Measurements from ENCODE around the gene DDIT3.
"Not testable (repeated sequence)": the region's sequence is repeated elsewhere in the genome, so short reads cannot be mapped to it uniquely, and the experiment has no call there.

Gene DDIT3

GRCh38 chr12:57564178-57564740 lies 43.9 kb upstream of the DDIT3 start:
- Histone ChIP-seq H3K9me2 (replicated peaks; ENCODE audit: control insufficient read depth, low read length) (no peaks in the 10 kb centered on the region), H3K4me3 (ENCODE audit: low read length) (no peak overlapping the region)

GRCh38 chr12:57563358-57563757 lies 43.0 kb upstream of the DDIT3 start:
- Histone ChIP-seq H3K4me3 (ENCODE audit: low read length) (no peak overlapping the region), H3K27ac (ENCODE audit: low read depth, low read length) (no peak overlapping the region), H3K4me2 (ENCODE audit: low read length) (no peak overlapping the region), H3K79me2 (ENCODE audit: control insufficient read depth, low read length) (no peaks in the 10 kb centered on the region), H3F3A (ENCODE audit: control insufficient read depth, insufficient read depth) (no peaks in the 10 kb centered on the region), H4K20me1 (ENCODE audit: control insufficient read depth, insufficient read depth, low read depth, low read length) (no peaks in the 10 kb centered on the region), H3K27me3 (ENCODE audit: control insufficient read depth, low read length) (peaks cover 21% of the 10 kb centered on the region), H3K4me1 (ENCODE audit: control insufficient read depth, low read length) (no peaks in the 10 kb centered on the region), H3K36me3 (ENCODE audit: control insufficient read depth, low read length) (no peaks in the 10 kb centered on the region), H3K9me2 (replicated peaks; ENCODE audit: control insufficient read depth, low read length) (no peaks in the 10 kb centered on the region), H3K9me3 (ENCODE audit: control insufficient read depth, insufficient read depth, low read length) (no peaks in the 10 kb centered on the region)
- TF ChIP-seq CTCF (IDR thresholded peaks at IDR 0.05; ENCODE audit: low read depth, low read length, poor library complexity, severe bottlenecking) (no peak), EZH2phosphoT487 (IDR thresholded peaks at IDR 0.05; ENCODE audit: borderline replicate concordance, low read length) (no peak)

More at GRCh38 chr12:57564178-57564740, 43.9 kb upstream of the DDIT3 start:
- no peaks in the 10 kb centered on the region for H3F3A ChIP-seq (ENCODE audit: control insufficient read depth, insufficient read depth)
- peaks cover 18% of the 10 kb centered on the region for H3K27me3 ChIP-seq (ENCODE audit: control insufficient read depth, low read length)
- H3K4me1 ChIP-seq (ENCODE audit: control insufficient read depth, low read length): no peaks in the 10 kb centered on the region
- no peak for TF ChIP-seq CTCF (IDR thresholded peaks at IDR 0.05; ENCODE audit: low read depth, low read length, poor library complexity, severe bottlenecking)
- H3K4me2 ChIP-seq (ENCODE audit: low read length): no peak overlapping the region
- H3K36me3 ChIP-seq (ENCODE audit: control insufficient read depth, low read length): no peaks in the 10 kb centered on the region
- no peaks in the 10 kb centered on the region for H4K20me1 ChIP-seq (ENCODE audit: control insufficient read depth, insufficient read depth, low read depth, low read length)
- no peaks in the 10 kb centered on the region for H3K79me2 ChIP-seq (ENCODE audit: control insufficient read depth, low read length)
- H3K27ac ChIP-seq (ENCODE audit: low read depth, low read length): no peak overlapping the region
- no peaks in the 10 kb centered on the region for H3K9me3 ChIP-seq (ENCODE audit: control insufficient read depth, insufficient read depth, low read length)

- not testable (repeated sequence) for H3K79me2 ChIP-seq (ENCODE audit: control insufficient read depth, low read length); H3K36me3 ChIP-seq (ENCODE audit: control insufficient read depth, low read length); H4K20me1 ChIP-seq (ENCODE audit: control insufficient read depth, insufficient read depth, low read depth, low read length); H3K9me3 ChIP-seq (ENCODE audit: control insufficient read depth, insufficient read depth, low read length); H3K4me2 ChIP-seq (ENCODE audit: low read length); H3F3A ChIP-seq (ENCODE audit: control insufficient read depth, insufficient read depth); H3K9me2 ChIP-seq (replicated peaks; ENCODE audit: control insufficient read depth, low read length); H3K4me1 ChIP-seq (ENCODE audit: control insufficient read depth, low read length); H3K27ac ChIP-seq (ENCODE audit: low read depth, low read length); H3K4me3 ChIP-seq (ENCODE audit: low read length)
- H3K27me3 ChIP-seq (ENCODE audit: control insufficient read depth, low read length): peaks cover 21% of the 10 kb centered on the region
Measured at GRCh38 chr12:57561117-57561516, 40.8 kb upstream of the DDIT3 start.

GRCh38 chr12:57560516-57560915 lies 40.2 kb upstream of the DDIT3 start:
- Histone ChIP-seq H3K9me2 (replicated peaks; ENCODE audit: control insufficient read depth, low read length) (no peaks in the 10 kb centered on the region), H3K79me2 (ENCODE audit: control insufficient read depth, low read length) (no peaks in the 10 kb centered on the region), H3K4me2 (ENCODE audit: low read length) (no peak overlapping the region), H3K27me3 (ENCODE audit: control insufficient read depth, low read length) (peaks cover 21% of the 10 kb centered on the region), H3K4me1 (ENCODE audit: control insufficient read depth, low read length) (no peaks in the 10 kb centered on the region), H3K27ac (ENCODE audit: low read depth, low read length) (no peak overlapping the region), H3F3A (ENCODE audit: control insufficient read depth, insufficient read depth) (no peaks in the 10 kb centered on the region), H3K4me3 (ENCODE audit: low read length) (no peak overlapping the region), H3K9me3 (ENCODE audit: control insufficient read depth, insufficient read depth, low read length) (no peaks in the 10 kb centered on the region), H4K20me1 (ENCODE audit: control insufficient read depth, insufficient read depth, low read depth, low read length) (no peaks in the 10 kb centered on the region), H3K36me3 (ENCODE audit: control insufficient read depth, low read length) (no peaks in the 10 kb centered on the region)
- TF ChIP-seq EZH2phosphoT487 (IDR thresholded peaks at IDR 0.05; ENCODE audit: borderline replicate concordance, low read length): no peak

All from DOHH2 (cell line).